ENCODE results near the gene ROBO2. TPM values are rescaled to one million over a fixed set of nuclear protein-coding genes. Genes with fewer than 3 reads are reported as not detected.

The ROBO2 gene
- total RNA-seq, 2 donors from 2014 or later = 2.5 to 2.9 TPM

- H3K4me1 ChIP-seq (ENCODE audit: control insufficient read depth, insufficient read depth, low read length) = no peaks in the 10 kb centered on the region
- no peaks in the 10 kb centered on the region for H3K36me3 ChIP-seq (ENCODE audit: control insufficient read depth, insufficient read depth, low read length)
- DNase-seq = no peak
- WGBS, 2 experiments (ENCODE audit: insufficient coverage in 1 of 2, insufficient read length in 1 of 2) = 83 to 90% methylated on average over 4 to 5 of the region's 5 CpGs
- no peak overlapping the region for H3K27ac Mint-ChIP-seq
- H3K36me3 Mint-ChIP-seq (ENCODE audit: low read depth) = no peaks in the 10 kb centered on the region
- no peaks in the 10 kb centered on the region for H3K9me3 Mint-ChIP-seq
- H3K9ac ChIP-seq (ENCODE audit: extremely low read depth, low read length, poor library complexity, severe bottlenecking) = no peak overlapping the region
- TF ChIP-seq, protein P1, sequence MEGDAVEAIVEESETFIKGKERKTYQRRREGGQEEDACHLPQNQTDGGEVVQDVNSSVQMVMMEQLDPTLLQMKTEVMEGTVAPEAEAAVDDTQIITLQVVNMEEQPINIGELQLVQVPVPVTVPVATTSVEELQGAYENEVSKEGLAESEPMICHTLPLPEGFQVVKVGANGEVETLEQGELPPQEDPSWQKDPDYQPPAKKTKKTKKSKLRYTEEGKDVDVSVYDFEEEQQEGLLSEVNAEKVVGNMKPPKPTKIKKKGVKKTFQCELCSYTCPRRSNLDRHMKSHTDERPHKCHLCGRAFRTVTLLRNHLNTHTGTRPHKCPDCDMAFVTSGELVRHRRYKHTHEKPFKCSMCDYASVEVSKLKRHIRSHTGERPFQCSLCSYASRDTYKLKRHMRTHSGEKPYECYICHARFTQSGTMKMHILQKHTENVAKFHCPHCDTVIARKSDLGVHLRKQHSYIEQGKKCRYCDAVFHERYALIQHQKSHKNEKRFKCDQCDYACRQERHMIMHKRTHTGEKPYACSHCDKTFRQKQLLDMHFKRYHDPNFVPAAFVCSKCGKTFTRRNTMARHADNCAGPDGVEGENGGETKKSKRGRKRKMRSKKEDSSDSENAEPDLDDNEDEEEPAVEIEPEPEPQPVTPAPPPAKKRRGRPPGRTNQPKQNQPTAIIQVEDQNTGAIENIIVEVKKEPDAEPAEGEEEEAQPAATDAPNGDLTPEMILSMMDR (conservative IDR thresholded peaks at IDR 0.05) = peak; percentile 32
- no peaks in the 10 kb centered on the region for H3K27me3 ChIP-seq (ENCODE audit: control insufficient read depth, insufficient read depth, low read length, poor library complexity, severe bottlenecking)
- H3K27me3 Mint-ChIP-seq (ENCODE audit: insufficient read depth) = no peaks in the 10 kb centered on the region
- no peak overlapping the region for H3K4me3 Mint-ChIP-seq
- no peaks in the 10 kb centered on the region for H3K9me3 ChIP-seq (ENCODE audit: control insufficient read depth, low read length)
- H3K27ac ChIP-seq (ENCODE audit: low read depth, low read length) = no peak overlapping the region
- H3K4me3 ChIP-seq (ENCODE audit: low read length) = no peak overlapping the region
- peaks cover 7% of the 10 kb centered on the region for H3K4me1 Mint-ChIP-seq
Observed at GRCh38 chr3:77506384-77506783, 466.5 kb downstream of the ROBO2 start.

DNA sequence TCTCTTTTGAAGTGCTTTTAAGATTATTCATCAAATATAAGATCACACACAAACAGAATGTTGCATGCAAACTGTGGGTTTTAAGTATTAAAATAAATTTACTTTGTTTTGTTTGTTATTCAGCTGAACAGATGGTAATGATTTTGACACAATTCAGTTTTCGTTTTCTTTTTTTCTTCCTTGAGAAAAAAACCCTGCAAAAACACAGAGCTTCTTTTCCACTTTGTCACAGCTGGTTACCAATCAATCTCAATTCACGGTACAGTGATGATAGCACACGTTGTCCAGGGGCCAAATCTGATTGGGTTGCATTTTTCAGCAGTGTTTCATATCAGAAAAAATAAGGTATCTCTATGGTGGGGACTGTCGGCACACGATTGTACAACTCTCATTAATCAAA lies 473.6 kb downstream of the ROBO2 start:
- no peaks in the 10 kb centered on the region for H3K27me3 ChIP-seq (ENCODE audit: control insufficient read depth, insufficient read depth, low read length, poor library complexity, severe bottlenecking)
- H3K4me1 ChIP-seq (ENCODE audit: control insufficient read depth, insufficient read depth, low read length) = no peaks in the 10 kb centered on the region
- no peak for DNase-seq
- TF ChIP-seq, protein P1 (conservative IDR thresholded peaks at IDR 0.05) = no peak
- no peaks in the 10 kb centered on the region for H3K9me3 Mint-ChIP-seq
- no peaks in the 10 kb centered on the region for H3K36me3 Mint-ChIP-seq (ENCODE audit: low read depth)
- H3K4me3 Mint-ChIP-seq = no peak overlapping the region
- no peak overlapping the region for H3K4me3 ChIP-seq (ENCODE audit: low read length)
- H3K27ac ChIP-seq (ENCODE audit: low read depth, low read length) = no peak overlapping the region
- peaks cover 7% of the 10 kb centered on the region for H3K4me1 Mint-ChIP-seq
- no peaks in the 10 kb centered on the region for H3K36me3 ChIP-seq (ENCODE audit: control insufficient read depth, insufficient read depth, low read length)
- H3K27ac Mint-ChIP-seq = no peak overlapping the region
- H3K9me3 ChIP-seq (ENCODE audit: control insufficient read depth, low read length) = no peaks in the 10 kb centered on the region
- WGBS, 2 experiments (ENCODE audit: insufficient coverage in 1 of 2, insufficient read length in 1 of 2) = 86 to 87% methylated on average over 5 of the region's 5 CpGs
- H3K9ac ChIP-seq (ENCODE audit: extremely low read depth, low read length, poor library complexity, severe bottlenecking) = no peak overlapping the region
- peaks cover 14% of the 10 kb centered on the region for H3K27me3 Mint-ChIP-seq (ENCODE audit: insufficient read depth)

- H3K27ac Mint-ChIP-seq = no peak overlapping the region
Observed at GRCh38 chr3:77514766-77515165, 474.9 kb downstream of the ROBO2 start.

More at GRCh38 chr3:77514766-77515165, 474.9 kb downstream of the ROBO2 start:
- Histone ChIP-seq H3K4me3 (ENCODE audit: low read length) (no peak overlapping the region), H3K9me3 (ENCODE audit: control insufficient read depth, low read length) (no peaks in the 10 kb centered on the region), H3K4me1 (ENCODE audit: control insufficient read depth, insufficient read depth, low read length) (no peaks in the 10 kb centered on the region), H3K9ac (ENCODE audit: extremely low read depth, low read length, poor library complexity, severe bottlenecking) (no peak overlapping the region), H3K36me3 (ENCODE audit: control insufficient read depth, insufficient read depth, low read length) (no peaks in the 10 kb centered on the region), H3K27ac (ENCODE audit: low read depth, low read length) (no peak overlapping the region), H3K27me3 (ENCODE audit: control insufficient read depth, insufficient read depth, low read length, poor library complexity, severe bottlenecking) (no peaks in the 10 kb centered on the region)
- H3K4me1 Mint-ChIP-seq = no peaks in the 10 kb centered on the region
- no peak overlapping the region for H3K4me3 Mint-ChIP-seq
- no peaks in the 10 kb centered on the region for H3K36me3 Mint-ChIP-seq (ENCODE audit: low read depth)
- no peak for DNase-seq
- TF ChIP-seq, protein P1 (conservative IDR thresholded peaks at IDR 0.05) = no peak
- peaks cover 20% of the 10 kb centered on the region for H3K27me3 Mint-ChIP-seq (ENCODE audit: insufficient read depth)
- H3K9me3 Mint-ChIP-seq = no peaks in the 10 kb centered on the region
